Activated T-cell treated with anti-CD3 and anti-CD28 coated beads for 1 hour (primary cell): ENCODE data around the gene SLC26A1.

ENCODE experiments used
- DNase-seq: peaks from one replicate; pipeline ENCODE4 v3.0.0-alpha.2; 2020; ENCODE audit warnings: low read depth

Gene SLC26A1

GRCh38 chr4:964346-965025, 28.7 kb downstream of the SLC26A1 start:
- DNase-seq, result no peak

DNA sequence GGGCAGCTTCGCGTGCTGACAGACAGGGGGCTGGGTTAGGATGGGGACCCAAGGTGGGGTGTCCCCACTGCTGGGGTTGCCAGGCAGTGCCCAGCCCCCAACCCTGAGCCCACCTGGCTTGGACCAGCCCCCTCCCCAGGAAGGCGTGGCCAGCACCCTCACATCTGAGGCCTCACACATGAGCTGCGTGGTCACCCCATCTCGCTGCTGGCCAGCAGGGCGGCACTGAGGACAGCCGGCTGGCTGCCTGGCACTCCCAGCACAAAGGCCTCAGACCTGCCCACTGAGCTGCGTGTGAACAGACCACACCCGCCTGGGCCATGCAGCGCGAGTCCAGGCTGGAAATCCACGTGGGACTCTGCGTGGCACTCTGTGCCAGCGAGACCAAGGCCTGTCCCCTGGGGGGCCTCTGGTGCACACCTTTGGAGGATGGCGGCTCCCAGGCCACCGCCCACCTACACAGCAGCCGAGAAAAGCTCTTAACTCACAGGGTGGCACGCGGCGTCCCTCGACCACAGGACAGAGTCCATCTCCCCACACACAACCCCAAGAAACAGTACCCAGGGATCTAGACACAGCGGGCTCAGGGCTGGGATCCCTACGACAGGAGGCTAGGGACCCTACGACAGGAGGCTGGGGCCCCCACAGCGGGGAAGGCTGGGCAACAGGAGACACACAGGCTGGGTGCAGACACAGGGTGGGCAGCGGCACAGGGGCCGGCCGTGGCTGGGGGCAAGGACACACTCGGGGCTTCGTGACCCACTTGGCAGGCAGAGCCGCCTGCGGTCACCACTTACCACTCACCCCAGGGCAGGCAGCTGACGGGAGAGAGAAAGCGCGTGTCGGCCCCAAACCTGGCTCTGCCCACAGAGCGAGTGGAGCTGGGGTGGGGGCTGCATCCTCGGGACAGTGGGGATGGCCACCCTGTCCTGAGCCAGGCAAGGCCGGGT, 29.7 kb downstream of the SLC26A1 start:
- no peak for DNase-seq

- DNase-seq, result no peak
Measured at GRCh38 chr4:962231-963208, 30.7 kb downstream of the SLC26A1 start.

DNA sequence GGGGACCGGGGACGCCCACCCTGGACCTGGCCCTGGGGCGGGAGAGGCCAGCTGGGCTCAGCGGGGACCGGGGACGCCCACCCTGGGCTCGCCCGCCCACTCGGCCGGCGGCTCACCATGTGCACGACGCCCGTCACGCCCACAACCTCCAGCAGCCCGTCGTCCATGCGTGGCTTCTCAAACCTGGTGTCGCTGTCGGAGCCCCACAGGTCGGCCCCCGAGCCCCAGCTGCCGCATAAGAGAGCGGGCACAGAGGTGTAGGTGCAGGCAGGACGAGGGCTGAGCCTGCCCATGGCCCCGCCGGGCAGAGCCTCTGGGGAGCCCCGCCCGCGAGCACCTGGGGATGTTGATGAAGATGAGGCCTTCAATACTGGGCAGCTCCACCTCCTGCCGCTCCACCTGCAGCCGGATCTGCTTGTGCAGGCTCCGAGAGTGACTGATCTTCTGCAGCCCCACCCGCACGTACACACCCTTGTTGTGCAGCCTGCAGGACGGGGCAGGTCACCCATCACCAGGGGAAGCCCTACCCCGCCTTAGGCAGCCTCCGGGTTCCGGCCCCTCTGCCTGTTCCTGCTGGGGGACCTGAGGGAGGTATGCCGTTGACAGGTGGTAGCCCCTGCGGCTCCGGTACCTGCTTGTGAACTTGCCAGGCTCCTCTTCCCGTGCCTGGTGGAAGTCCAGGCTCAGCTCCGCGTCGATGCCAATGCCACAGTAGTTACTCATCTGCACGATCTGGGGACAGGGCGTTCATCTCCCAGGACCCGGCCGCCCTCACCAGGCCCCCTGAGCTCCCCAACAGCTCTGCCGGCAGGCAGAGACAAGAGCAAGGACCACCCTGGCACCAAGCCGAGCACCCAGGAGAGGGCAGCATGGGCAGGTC, 31.6 kb downstream of the SLC26A1 start:
- no peak for DNase-seq

- DNase-seq, result no peak
Measured at GRCh38 chr4:960636-961350, 32.4 kb downstream of the SLC26A1 start.

DNA sequence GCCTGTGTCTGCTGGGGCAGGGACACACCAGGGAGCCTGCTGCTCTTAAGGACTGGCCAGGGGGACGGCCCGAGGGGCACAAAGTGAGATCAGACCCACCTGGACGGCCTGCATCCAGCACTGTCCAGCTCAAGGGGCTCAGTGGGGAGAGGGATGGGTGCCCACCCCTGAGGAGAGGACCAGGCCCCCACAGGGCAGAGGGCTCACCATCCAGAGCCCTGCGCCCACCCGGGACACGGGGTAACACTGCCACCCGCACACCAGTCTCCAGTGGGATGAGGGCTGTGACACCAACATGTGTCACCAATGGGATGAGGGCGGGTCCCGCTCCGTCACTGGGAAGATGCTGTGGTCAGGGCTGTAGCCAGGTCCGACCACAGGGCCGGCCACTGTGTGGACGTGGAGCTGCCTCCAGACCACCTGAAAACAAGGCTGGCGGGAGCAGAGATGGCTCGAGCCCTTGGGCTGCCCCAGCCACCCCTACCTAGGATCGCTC, 33.0 kb downstream of the SLC26A1 start:
- DNase-seq, result no peak

DNA sequence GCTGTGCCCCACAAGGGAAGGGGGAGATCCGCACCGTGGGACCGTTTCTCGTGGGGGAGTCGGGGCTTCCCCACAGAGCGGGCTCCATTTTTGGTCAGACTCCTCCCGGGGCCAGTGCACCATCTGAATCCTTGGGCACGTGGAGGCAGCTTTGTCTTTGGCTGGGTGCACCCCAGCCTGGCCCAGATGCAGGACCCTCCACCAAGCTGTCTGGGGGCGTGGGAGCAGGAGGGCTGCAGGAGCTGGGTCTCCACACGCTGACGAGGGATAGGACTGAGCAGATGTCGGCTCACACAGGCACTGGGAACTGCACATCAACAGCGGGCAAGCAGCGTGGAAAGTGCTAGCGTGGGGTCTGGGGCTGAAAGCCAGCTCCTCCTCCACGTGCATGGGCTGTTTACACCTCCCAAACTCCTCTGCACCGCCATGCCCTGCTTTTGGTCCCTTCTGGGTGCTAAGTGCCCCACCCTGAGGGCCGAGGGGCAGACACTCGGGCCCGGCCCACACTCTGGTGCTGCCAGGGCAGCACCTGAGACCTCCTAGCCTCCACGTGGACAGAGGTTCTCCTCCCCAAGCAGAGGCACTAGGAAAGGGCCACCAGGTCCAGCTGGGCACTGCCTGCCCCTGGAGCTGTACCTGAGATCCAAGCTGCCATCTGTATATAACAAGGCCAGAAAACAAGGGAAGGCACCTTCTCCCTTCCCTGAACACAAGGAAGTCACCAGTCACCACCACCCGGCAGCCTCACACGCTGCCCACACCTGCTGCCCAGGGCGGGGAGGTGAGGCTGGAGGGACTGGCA, 33.7 kb downstream of the SLC26A1 start:
- no peak for DNase-seq

DNA sequence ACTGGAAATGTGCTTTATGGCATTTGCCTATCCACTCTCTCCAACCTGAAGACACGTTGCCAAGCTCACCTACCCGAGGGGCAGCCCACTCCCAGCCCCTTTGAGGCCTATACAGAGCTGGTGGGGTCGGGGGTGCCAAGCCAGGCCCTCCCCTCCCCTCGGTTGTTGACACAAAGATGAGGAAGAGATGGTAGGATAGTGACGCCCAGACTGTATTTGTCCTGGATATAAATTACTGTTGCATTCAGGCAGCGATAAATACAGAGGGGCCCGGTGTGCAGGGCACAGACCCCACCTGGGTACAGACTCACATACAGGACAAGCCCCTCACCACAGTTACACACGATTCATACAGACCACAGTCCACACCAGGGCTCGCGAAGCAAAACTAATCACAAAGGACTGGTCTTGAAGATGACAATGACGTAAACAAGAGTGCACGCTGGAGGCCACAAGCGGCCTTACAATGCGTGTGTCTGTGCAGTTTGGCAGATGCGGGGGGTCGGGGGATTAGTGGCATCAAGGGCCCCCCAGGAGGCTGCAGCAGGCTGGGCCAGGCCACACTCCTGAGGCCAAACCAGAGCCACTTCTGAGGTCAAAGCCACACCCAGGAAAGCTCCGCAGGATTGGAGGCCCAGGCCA, 34.4 kb downstream of the SLC26A1 start:
- DNase-seq, result no peak

- no peak for DNase-seq
Measured at GRCh38 chr4:958314-958665, 34.9 kb downstream of the SLC26A1 start.

GRCh38 chr4:957581-958313, 35.5 kb downstream of the SLC26A1 start:
- no peak for DNase-seq

- no peak for DNase-seq
Measured at GRCh38 chr4:957231-957580, 36.0 kb downstream of the SLC26A1 start.

- no peak for DNase-seq
Measured at GRCh38 chr4:956531-957230, 36.5 kb downstream of the SLC26A1 start.

DNA sequence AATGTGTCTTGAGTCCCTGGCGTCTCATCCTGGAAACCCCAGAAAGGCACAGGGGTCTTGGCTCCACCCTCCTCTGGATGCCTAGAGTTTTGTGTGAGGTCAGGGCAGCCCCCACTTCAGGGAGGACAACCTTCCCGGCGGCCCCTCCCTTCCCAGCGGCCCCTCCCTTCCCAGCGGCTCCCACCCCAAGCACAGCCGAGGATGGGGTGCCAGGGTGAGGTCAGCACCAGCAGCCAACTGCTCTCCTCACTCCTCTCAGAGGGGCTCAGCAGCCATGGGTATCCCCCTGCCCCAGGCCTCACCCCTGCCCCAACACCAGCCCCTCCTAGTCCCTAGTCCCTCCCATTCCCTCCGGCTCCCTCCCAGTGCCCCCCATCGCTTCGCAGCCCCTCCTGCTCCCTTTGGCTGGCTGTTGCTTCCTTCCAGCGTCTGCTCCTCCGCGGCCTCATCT, 37.2 kb downstream of the SLC26A1 start:
- no peak for DNase-seq

DNA sequence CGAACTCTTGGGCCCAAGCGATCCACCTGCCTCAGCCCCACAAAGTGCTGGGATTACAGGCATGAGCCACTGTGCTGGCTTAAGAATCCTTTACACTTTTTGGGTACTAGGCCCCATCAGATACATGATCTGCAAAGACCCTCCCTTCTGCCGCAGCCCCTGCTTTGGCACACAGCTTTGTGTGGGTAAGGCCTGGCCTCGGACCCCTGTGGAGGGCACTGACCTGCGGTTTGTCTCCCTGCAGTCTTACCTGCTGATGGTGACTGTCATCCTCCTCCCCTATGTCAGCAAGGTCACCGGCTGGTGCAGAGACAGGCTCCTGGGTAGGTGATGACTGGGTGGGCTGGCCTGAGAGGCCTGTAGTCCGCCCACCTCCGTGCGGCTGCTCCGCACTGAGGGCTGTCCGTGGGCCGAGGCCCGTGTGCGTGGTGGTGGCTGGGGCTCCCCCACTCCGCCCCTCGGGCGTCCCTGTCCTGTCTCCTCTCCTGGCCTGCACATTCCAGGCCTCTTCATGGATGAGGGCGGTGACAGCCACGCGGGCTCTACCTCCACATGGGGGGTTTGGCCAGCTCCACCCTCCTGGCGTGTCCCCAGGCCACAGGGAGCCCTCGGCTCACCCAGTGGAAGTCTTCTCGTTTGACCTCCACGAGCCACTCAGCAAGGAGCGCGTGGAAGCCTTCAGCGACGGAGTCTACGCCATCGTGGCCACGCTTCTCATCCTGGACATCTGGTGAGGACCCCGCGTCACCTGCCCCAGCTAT, 37.9 kb downstream of the SLC26A1 start:
- DNase-seq, result no peak

DNA sequence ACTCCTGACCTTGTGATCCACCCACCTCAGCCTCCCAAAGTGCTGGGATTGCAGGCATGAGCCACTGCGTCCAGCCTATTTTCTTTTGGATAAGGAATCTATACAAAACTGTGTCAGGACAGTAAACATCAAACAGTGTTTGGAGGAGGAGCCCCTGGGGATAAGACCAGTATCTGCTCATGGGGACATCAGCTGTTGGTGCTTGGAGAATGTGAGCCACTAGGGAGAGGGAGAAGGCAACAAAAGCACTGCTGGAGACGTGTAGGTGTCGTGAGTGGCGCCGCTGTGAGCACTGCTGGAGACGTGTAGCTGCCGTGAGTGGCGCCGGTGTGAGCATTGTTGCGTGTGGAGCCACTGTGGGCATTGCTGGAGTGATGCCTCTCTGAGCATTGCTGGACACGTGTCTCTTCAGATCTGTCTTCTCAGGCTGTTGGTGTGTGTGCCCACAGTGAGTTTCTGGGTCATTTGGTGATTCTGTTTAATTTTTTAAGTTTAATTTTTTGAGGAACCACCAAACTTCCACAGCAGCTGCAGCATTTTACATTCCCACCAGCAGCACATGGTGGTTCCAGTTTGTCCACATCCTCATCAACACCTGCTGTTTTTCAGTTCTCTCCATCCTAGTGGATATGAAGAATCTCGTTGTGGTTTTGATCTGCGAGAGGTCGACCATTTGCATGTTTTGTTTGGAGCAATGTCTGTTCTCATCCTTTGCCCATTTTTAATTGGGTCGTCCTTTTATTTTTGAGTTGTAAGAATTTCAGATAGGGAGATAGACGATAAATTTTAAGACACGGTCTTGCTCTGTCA, 38.8 kb downstream of the SLC26A1 start:
- no peak for DNase-seq

DNA sequence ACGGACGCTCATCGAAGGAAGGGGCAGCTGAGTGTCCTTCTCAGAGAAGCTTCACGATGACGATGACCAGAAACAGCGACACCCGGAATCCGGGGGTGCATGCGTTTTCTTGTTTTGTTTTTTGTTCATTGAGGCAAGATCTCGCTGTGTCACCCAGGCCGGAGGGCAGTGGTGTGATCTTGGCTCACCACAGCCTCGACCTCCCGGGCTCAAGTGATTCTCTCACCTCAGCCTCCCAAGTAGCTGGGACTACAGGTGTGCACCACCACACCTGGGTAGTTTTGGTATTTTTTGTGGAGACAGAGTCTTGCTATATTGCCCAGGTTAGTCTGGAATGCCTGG, 39.7 kb downstream of the SLC26A1 start:
- no peak for DNase-seq
